Kidney glomerular epithelial cell (primary cell): ENCODE results near the gene CDC6.

Source experiments
- DNase-seq: peaks from one replicate; lab custom pipeline; 2025; lab: John Stamatoyannopoulos, UW

Gene CDC6

GRCh38 chr17:40287494-40288369 lies at the start of gene CDC6:
TSS of gene CDC6 (plus strand) at chr17:40287879. CDS start at chr17:40289421, 1,542 bp downstream.
- peak; percentile 99 for DNase-seq

- no peak for DNase-seq
These were observed 46.3 kb upstream of the CDC6 start for GRCh38 chr17:40241252-40241834.

- DNase-seq, result no peak
These were observed 44.9 kb upstream of the CDC6 start for GRCh38 chr17:40242774-40243173.

- no peak for DNase-seq
These were observed 43.9 kb upstream of the CDC6 start for GRCh38 chr17:40243761-40244160.

DNA sequence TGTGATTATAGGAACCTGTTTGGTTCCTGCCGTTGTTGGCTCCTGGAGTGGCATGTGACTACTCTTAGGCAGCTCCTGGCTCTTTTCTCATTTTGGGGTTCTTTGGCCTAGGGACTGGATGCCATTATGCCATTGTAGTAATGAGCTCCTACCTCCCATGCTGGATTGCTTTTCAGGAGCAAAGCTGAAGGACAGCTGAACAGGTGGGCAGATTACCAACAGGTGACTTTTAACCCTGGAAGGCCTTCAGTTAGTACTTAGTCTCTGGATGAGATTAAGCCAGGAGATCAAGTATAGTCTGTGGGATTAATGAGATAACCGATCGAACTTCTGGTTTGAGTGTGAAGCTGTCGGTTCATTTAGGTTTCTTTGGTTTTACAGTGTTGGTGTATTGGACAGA lies 43.4 kb upstream of the CDC6 start:
- no peak for DNase-seq

DNA sequence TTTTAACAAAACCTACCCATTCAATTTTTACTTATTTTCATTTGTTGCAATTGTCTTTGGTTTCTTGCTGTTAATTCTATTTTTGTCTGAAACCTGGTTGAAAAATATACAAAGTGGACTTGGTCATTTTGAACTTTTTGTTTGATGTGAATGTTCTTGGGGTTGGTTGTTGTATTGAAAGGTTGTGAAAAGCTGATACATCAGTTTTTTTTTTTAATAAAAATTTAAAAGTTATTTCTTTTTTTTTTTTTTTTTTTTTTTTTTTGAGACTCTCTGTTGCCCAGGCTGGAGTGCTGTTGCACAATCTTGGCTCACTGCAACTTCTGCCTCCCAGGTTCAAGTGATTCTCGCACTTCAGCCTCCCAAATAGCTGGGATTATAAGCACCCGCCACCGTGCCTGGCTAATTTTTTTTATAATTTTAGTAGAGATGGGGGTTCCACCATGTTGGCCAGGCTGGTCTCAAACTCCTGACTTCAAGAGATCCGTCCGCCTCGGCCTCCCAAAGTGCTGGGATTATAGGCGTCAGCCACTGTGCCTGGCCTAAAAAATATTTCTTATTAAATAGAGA lies 39.7 kb upstream of the CDC6 start:
- DNase-seq, result no peak

DNA sequence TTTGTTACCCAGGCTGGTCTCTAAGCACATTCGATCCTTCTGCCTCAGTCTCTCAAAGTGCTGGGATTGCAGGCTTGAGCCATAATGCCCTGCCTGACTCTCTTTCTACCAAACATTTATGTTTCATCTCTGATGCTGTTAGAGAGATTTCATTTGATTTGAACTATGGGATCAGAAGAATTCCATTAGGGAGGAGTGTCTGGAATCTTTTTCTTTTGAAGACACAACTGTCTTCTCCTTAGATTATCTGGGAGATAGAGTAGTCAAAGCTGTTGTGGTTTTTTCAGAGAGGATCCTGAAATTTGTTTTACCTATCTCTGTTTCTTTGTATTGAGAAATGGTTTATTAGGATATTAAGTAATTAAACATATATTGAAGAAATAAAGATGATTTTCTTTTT lies 39.2 kb upstream of the CDC6 start:
- no peak for DNase-seq

- DNase-seq, result peak; percentile 80
These were observed 36.1 kb upstream of the CDC6 start for GRCh38 chr17:40251576-40251975.

DNA sequence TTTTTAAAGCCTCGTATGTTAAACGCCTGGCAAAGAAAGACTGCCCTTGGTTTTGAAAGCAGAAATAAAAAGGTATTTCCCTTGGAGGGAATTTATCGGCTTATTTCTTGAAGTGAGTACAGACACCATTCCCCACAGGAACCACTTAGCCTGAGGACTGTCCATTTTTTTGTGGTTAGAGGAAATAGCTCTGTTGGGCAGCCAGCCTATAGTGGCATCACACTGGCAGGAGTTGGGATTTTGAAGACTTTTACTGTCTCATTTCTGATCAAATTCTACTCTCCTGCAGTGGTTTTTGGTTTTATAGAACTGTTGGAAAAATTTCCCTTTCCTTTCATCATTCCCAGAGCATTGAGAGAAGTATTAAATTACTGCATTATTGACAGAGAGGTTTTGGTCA lies 34.1 kb upstream of the CDC6 start:
- no peak for DNase-seq

DNA sequence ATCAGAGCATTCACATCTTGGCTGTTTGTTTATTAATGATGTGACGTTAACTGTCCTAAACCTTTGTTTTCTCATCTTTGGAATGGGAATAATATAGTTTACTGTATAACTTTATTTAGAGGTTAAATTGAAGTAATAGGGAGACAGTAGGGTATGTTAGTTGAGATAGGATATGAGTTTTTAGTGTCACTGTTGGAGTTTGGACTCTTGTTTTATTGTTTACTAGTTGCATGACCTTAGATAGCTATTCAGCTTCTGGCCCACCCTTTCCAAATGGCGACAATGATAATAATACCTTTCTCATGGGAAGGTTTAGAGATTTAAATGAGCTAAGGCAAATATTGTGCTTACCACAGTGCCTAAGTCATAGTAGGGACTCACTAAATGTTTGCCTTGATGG lies 28.2 kb upstream of the CDC6 start:
- DNase-seq, result no peak

GRCh38 chr17:40260528-40260927 lies 27.2 kb upstream of the CDC6 start:
- no peak for DNase-seq

DNA sequence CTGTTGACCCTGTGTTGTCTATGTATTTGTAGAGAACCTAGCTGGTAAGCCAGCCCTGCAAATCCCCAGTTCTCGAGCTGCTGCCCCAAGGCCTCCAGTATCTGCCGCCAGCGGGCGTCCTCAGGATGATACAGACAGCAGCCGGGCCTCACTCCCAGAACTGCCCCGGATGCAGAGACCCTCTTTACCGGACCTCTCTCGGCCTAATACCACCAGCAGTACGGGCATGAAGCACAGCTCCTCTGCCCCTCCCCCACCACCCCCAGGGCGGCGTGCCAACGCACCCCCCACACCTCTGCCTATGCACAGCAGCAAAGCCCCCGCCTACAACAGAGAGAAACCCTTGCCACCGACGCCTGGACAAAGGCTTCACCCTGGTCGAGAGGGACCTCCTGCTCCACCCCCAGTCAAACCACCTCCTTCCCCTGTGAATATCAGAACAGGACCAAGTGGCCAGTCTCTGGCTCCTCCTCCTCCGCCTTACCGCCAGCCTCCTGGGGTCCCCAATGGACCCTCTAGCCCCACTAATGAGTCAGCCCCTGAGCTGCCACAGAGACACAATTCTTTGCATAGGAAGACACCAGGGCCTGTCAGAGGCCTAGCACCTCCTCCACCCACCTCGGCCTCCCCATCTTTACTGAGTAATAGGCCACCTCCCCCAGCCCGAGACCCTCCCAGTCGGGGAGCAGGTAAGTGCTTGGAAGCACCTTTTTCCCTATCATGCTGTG lies 23.1 kb upstream of the CDC6 start:
- DNase-seq, result no peak

DNA sequence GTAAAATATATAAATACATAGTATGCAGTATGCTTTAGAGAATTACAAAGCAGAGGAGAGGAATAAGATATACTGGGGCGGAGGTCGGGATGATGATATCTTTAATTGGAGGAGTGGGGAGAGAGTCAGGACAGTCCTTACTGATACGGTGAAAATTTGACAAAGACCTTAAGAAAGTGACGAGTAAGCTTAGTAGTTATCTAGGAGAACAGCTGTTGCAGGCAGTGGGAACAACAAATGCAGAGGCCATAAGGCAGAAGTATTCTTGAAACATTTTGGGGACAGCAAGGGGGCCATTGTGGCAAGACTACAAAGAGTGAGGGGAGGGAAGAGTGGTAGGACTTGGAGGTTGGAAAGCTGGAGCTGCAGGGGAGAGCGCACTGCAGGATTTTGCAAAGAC lies 22.3 kb upstream of the CDC6 start:
- DNase-seq, result no peak

DNA sequence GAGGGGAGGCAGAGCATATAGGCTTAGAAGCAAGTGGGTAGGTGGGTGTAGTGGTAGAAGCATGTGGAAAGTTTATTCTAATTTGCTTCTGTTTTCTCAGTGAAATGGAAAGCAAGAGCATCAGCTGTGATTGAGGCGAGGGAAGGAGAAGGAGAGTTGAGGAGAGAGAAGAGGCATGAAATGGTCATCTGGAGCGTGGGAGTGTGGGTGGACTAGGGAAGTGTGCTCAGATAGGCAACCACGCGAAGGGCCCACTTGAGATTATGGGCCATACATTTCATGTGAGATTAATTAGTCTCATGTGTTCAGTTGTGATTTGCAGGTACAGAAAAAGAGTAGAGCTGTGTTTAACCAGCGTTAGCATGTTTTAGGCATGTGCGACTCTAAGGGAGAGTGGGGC lies 20.8 kb upstream of the CDC6 start:
- DNase-seq, result no peak

DNA sequence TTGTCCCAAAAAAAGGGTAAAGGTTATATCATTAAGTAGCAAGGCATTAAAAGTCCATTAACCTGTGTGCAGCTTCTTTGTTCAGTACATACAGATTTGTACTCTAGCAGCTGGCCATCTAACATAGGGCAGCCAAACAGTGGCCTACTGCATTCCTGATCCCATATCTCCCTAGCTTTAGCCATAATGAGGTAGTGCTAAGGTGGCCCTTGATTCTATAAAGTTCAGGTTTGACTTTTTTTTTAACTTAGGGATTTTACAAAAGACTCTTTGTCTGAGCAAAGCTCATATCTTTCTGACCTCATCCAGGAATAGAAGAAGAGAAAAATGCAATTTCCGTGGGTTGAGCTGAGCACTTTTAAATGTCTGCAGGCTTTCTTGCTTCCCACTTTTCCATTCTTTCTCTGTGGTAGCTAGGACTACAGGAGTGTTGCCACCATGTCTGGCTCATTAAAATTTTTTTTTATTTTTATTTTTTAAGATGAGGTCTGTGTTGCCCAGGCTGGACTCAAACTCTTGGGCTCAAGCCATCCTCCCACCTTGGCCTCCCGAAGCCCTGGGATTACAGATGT lies 19.5 kb upstream of the CDC6 start:
- DNase-seq, result no peak

GRCh38 chr17:40278414-40278813 lies 9.3 kb upstream of the CDC6 start:
- DNase-seq, result no peak

GRCh38 chr17:40279402-40279801 lies 8.3 kb upstream of the CDC6 start:
- DNase-seq, result no peak

DNA sequence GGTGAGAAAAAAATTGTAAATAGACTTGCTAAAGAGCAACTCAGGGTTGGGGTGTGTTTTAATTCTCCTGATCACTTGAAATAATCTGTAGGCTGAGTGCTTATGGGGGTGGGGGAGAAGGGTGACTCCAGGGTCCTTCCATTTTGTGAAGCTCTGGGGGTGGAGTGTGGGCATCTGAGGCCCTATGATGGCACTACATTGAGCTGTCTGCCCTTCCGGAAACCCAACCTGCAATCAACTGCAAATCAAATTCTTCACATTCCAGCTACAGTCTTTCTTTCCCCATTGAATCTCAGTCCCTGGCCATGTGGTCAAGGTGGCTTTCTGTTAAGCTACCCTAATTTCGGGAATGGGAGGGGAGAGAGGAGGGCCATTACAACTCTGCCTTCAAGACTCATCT lies 6.0 kb upstream of the CDC6 start:
- peak; percentile 25 for DNase-seq

- peak; percentile 94 for DNase-seq
These were observed 4.0 kb upstream of the CDC6 start for GRCh38 chr17:40283662-40284061.

DNA sequence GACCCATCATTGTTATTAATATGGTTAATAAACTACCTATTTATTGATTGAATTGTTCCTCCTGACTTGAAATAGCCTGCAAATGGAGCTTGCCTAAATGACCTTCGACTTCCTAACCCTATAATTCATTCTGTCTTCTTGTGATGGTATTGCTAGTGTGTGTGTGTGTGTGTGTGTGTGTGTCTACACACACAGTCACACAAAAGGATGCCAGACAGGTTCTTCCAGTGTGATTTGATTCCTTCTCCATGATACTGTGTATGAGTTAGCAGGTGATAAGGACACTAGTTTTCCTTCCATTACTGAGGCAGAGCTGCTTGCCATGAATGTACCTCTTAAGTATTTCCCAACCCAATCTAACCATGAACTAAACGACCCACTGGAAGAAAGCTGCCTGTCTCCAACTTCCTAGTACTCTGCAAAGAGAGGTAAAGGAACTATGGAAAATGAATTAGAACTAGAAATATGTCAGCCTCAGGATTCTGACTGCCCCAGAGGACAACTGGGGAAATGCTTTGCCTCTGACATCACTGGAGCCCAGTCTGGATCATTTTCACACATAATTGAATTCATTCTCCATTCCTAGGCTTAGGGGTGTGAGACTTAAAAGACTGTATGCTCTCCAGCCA lies 3.5 kb upstream of the CDC6 start:
- DNase-seq, result peak; percentile 75

- no peak for DNase-seq
These were observed 1.2 kb upstream of the CDC6 start for GRCh38 chr17:40286473-40286872.

DNA sequence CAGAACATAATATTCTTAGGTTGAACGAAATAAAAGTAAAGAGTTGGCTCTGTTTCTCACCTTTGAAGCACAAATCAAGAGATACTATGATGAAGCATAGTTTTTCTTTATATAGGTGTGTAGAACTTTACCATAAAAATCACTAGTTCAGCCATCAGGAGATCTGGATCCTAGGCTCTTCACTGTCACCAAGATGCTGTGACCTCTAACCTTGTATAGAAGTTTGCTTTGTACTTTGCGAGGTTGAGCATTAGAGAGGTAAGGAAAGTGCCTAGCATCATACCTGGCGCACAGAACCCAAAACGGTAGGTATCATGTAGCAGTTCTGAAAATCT lies 553 bp upstream of the CDC6 start:
- no peak for DNase-seq
